Keratinocyte (primary cell): ENCODE data around the gene TMTC2. TPM values are rescaled to one million over a fixed set of nuclear protein-coding genes. Genes with fewer than 3 reads are reported as not detected.

Experiments
- DNase-seq: peaks from one replicate; pipeline ENCODE4 v3.0.0-alpha.2; 2011; ENCODE audit warnings: low read depth, missing footprints, low spot score
- FAIRE-seq: peaks from 2 replicates; lab custom pipeline; 2011; peaks lifted over from hg19 to GRCh38; lab: Jason Lieb, UNC
- H2AFZ ChIP-seq: 2 replicates; pipeline ENCODE4 v1.6.0; 2012; ENCODE audit warnings: low read length, control low read depth, inconsistent platforms; ENCODE audit not compliant: control insufficient read depth
- H3K27ac ChIP-seq: 2 replicates; pipeline ENCODE4 v1.5.1; 2011; ENCODE audit warnings: low read length; ENCODE audit not compliant: control insufficient read depth, insufficient read depth
- H3K27me3 ChIP-seq: 3 replicates; pipeline ENCODE4 v1.6.0; 2011; ENCODE audit warnings: low read length; ENCODE audit not compliant: control insufficient read depth, insufficient read depth; ENCODE audit errors: extremely low read depth
- H3K36me3 ChIP-seq, 2 experiments: 2 replicates in 1 of 2; 3 replicates in 1 of 2; pipeline ENCODE4 v1.5.1; 2011; ENCODE audit warnings: low read length in 2 of 2, mild to moderate bottlenecking in 1 of 2; ENCODE audit not compliant: control insufficient read depth in 2 of 2, insufficient read depth in 2 of 2; ENCODE audit errors: extremely low read depth in 1 of 2
- H3K4me1 ChIP-seq: 3 replicates; pipeline ENCODE4 v1.5.1; 2011; ENCODE audit warnings: low read length; ENCODE audit not compliant: control insufficient read depth, insufficient read depth; ENCODE audit errors: extremely low read depth
- H3K4me2 ChIP-seq: 3 replicates; pipeline ENCODE4 v1.6.0; 2011; ENCODE audit warnings: low read depth, low read length; ENCODE audit not compliant: control insufficient read depth, insufficient read depth; ENCODE audit errors: extremely low read depth
- H3K4me3 ChIP-seq, 3 experiments: fragments of 200-600 bp in 1 of 3; sonication (generic) in 1 of 3; 2 replicates in 2 of 3; 3 replicates in 1 of 3; pipeline ENCODE4 v1.5.1; 2011 to 2016; ENCODE audit warnings: low read length in 3 of 3, mild to moderate bottlenecking in 3 of 3, control low read depth in 2 of 3, inconsistent platforms in 1 of 3, low read depth in 1 of 3, mixed read lengths in 1 of 3, mixed run types in 1 of 3, moderate library complexity in 1 of 3; ENCODE audit not compliant: control insufficient read depth in 2 of 3, insufficient read depth in 2 of 3; ENCODE audit errors: extremely low read depth in 1 of 3
- H3K79me2 ChIP-seq: 2 replicates; pipeline ENCODE4 v1.6.0; 2012; ENCODE audit warnings: low read length; ENCODE audit not compliant: control insufficient read depth, insufficient read depth
- H3K9ac ChIP-seq: 3 replicates; pipeline ENCODE4 v1.6.0; 2011; ENCODE audit warnings: low read length; ENCODE audit not compliant: control insufficient read depth, insufficient read depth; ENCODE audit errors: extremely low read depth
- H3K9me1 ChIP-seq: 3 replicates; pipeline ENCODE4 v1.6.0; 2011; ENCODE audit warnings: low read length; ENCODE audit not compliant: control insufficient read depth, insufficient read depth; ENCODE audit errors: extremely low read depth
- H3K9me3 ChIP-seq: 2 replicates; pipeline ENCODE4 v1.5.1; 2012; ENCODE audit warnings: low read depth, low read length; ENCODE audit not compliant: control insufficient read depth
- H4K20me1 ChIP-seq: 3 replicates; pipeline ENCODE4 v1.6.0; 2011; ENCODE audit warnings: low read length; ENCODE audit not compliant: control insufficient read depth, insufficient read depth; ENCODE audit errors: extremely low read depth
- EZH2 ChIP-seq: IDR thresholded peaks from one replicate; pipeline ENCODE4 v1.6.1; 2012; ENCODE audit warnings: inconsistent platforms, mild to moderate bottlenecking, low read length, moderate library complexity
- dilution Hi-C: fragments of 300-500 bp; cut with MboI; formaldehyde crosslinking; loops from one replicate; pipeline ENCODE4 v1.7.0; 2020; ENCODE audit warnings: low sequenced_read_pairs; ENCODE audit not compliant: extremely low pct_ligation_motif_present
- polyA plus RNA-seq, 5 experiments: library from polyadenylated mRNA; depleted of rRNA in 3 of 5; stranded (reverse) in 3 of 5; stranded (forward) in 1 of 5; unstranded in 1 of 5; fragments of >200 nt; gene quantifications; 1 replicate in 1 of 5; 2 replicates in 3 of 5; 3 replicates in 1 of 5; pipeline versions ENCODE4 v1.2.1 to v1.2.3, GENCODE V29; 2011 to 2012; ENCODE audit warnings: missing spikeins in 2 of 5, low read depth in 1 of 5, low replicate concordance in 1 of 5
- TF ChIP-seq, protein P1 (sequence below), 3 experiments: IDR thresholded peaks in 1 of 3; conservative IDR thresholded peaks in 1 of 3; optimal IDR thresholded peaks in 1 of 3; 2 replicates in 2 of 3; 3 replicates in 1 of 3; pipeline versions ENCODE3 to v1.5.1; 2011; ENCODE audit warnings: low read length in 3 of 3, mild to moderate bottlenecking in 3 of 3, moderate library complexity in 2 of 3, control low read depth in 1 of 3, inconsistent platforms in 1 of 3; ENCODE audit not compliant: insufficient read depth in 2 of 3; ENCODE audit errors: extremely low read depth in 1 of 3

TMTC2 gene
- polyA plus RNA-seq, 1 donor (not counting 4 experiments of a cell fraction or from before 2014, with no cell fraction given) = 3.8 TPM

GRCh38 chr12:83008703-83009102 is 322.0 kb downstream of the TMTC2 start:
- Histone ChIP-seq H3K79me2 (no peaks in the 10 kb centered on the region), H3K4me3 (no peak overlapping the region), H3K9ac (no peak overlapping the region), H3K27me3 (no peaks in the 10 kb centered on the region), H3K9me3 (no peaks in the 10 kb centered on the region), H3K4me1 (no peaks in the 10 kb centered on the region), H4K20me1 (no peaks in the 10 kb centered on the region), H3K4me2 (no peak overlapping the region), H3K27ac (no peak overlapping the region), H3K36me3 (no peaks in the 10 kb centered on the region), H2AFZ (no peak overlapping the region), H3K9me1 (no peaks in the 10 kb centered on the region)
- TF ChIP-seq, protein P1, sequence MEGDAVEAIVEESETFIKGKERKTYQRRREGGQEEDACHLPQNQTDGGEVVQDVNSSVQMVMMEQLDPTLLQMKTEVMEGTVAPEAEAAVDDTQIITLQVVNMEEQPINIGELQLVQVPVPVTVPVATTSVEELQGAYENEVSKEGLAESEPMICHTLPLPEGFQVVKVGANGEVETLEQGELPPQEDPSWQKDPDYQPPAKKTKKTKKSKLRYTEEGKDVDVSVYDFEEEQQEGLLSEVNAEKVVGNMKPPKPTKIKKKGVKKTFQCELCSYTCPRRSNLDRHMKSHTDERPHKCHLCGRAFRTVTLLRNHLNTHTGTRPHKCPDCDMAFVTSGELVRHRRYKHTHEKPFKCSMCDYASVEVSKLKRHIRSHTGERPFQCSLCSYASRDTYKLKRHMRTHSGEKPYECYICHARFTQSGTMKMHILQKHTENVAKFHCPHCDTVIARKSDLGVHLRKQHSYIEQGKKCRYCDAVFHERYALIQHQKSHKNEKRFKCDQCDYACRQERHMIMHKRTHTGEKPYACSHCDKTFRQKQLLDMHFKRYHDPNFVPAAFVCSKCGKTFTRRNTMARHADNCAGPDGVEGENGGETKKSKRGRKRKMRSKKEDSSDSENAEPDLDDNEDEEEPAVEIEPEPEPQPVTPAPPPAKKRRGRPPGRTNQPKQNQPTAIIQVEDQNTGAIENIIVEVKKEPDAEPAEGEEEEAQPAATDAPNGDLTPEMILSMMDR (optimal IDR thresholded peaks at IDR 0.05 in 1 of 3, IDR thresholded peaks at IDR 0.05 in 1 of 3, conservative IDR thresholded peaks at IDR 0.05 in 1 of 3; ENCODE audit: extremely low read depth in 1 of 3, insufficient read depth in 2 of 3, low read length in 3 of 3) = no peak
- no peak for TF ChIP-seq EZH2
- dilution Hi-C loops = no loop called here
- no peak for FAIRE-seq
- DNase-seq = no peak

GRCh38 chr12:83010169-83010804 is 323.6 kb downstream of the TMTC2 start:
- H3K79me2 ChIP-seq = no peaks in the 10 kb centered on the region
- H3K36me3 ChIP-seq = no peaks in the 10 kb centered on the region
- dilution Hi-C loops = no loop called here

More at GRCh38 chr12:83010169-83010804, 323.6 kb downstream of the TMTC2 start:
- Histone ChIP-seq H3K9ac (no peak overlapping the region), H4K20me1 (no peaks in the 10 kb centered on the region), H3K9me3 (no peaks in the 10 kb centered on the region), H2AFZ (no peak overlapping the region), H3K4me1 (no peaks in the 10 kb centered on the region), H3K27me3 (no peaks in the 10 kb centered on the region), H3K4me3 (no peak overlapping the region), H3K4me2 (no peak overlapping the region), H3K9me1 (no peaks in the 10 kb centered on the region), H3K27ac (no peak overlapping the region)
- FAIRE-seq (no peak), DNase-seq (no peak)
- TF ChIP-seq, protein P1 (optimal IDR thresholded peaks at IDR 0.05 in 1 of 3, IDR thresholded peaks at IDR 0.05 in 1 of 3, conservative IDR thresholded peaks at IDR 0.05 in 1 of 3; ENCODE audit: extremely low read depth in 1 of 3, insufficient read depth in 2 of 3, low read length in 3 of 3) = no peak
- TF ChIP-seq EZH2 = no peak
